K562 (cell line): ENCODE data around the gene RAB2B. TPM values are rescaled to one million over a fixed set of nuclear protein-coding genes. Genes with fewer than 3 reads are reported as not detected.

Source experiments
- ESRRA ChIP-seq: fragments of 450-650 bp; IDR thresholded peaks from 2 replicates; pipeline ENCODE4 v1.6.1; 2014; ENCODE audit warnings: low read depth, mild to moderate bottlenecking, moderate library complexity, borderline replicate concordance
- HDAC8 ChIP-seq: fragments of 450-650 bp; IDR thresholded peaks from 2 replicates; pipeline ENCODE4 v1.6.1; 2016; ENCODE audit warnings: mild to moderate bottlenecking, missing genetic modification characterization, moderate library complexity, missing compliant biosample characterization
- HES1 ChIP-seq: fragments of 450-650 bp; IDR thresholded peaks from 2 replicates; pipeline ENCODE4 v1.6.1; 2016; ENCODE audit warnings: low read depth, mild to moderate bottlenecking, moderate library complexity
- HOXB6 ChIP-seq: fragments of 250-450 bp; sonication (Bioruptor Pico); IDR thresholded peaks from 2 replicates; pipeline ENCODE4 v1.5.1; 2022; ENCODE audit warnings: mild to moderate bottlenecking, borderline replicate concordance
- KAT2B ChIP-seq: IDR thresholded peaks from one replicate; pipeline ENCODE4 v1.6.1; 2012; ENCODE audit warnings: low read depth, mild to moderate bottlenecking, control low read depth, inconsistent platforms, low read length, moderate library complexity
- MTA2 ChIP-seq: fragments of 450-650 bp; IDR thresholded peaks from 2 replicates; pipeline ENCODE4 v1.6.1; 2016; ENCODE audit warnings: low read depth
- NCOA1 ChIP-seq: fragments of 450-650 bp; IDR thresholded peaks from 2 replicates; pipeline ENCODE4 v1.6.1; 2016; ENCODE audit warnings: low read depth
- NFE2L1 ChIP-seq: fragments of 450-650 bp; IDR thresholded peaks from 2 replicates; pipeline ENCODE4 v1.6.1; 2016; ENCODE audit warnings: missing genetic modification characterization, low read depth, mild to moderate bottlenecking, missing compliant biosample characterization, moderate library complexity, borderline replicate concordance
- NRF1 ChIP-seq, 2 experiments: fragments of 450-650 bp; IDR thresholded peaks in 1 of 2; conservative IDR thresholded peaks in 1 of 2; 2 replicates each; pipeline ENCODE4 v1.6.1; 2014; ENCODE audit warnings: mild to moderate bottlenecking in 2 of 2
- PHF8 ChIP-seq: fragments of 200-600 bp; sonication (generic); IDR thresholded peaks from 2 replicates; pipeline ENCODE4 v1.6.1; 2012; ENCODE audit warnings: mixed run types, mild to moderate bottlenecking, inconsistent platforms, low read length, moderate library complexity, borderline replicate concordance
- POLR2AphosphoS5 ChIP-seq: IDR thresholded peaks from 2 replicates; pipeline ENCODE4 v1.6.1; 2011; ENCODE audit warnings: mild to moderate bottlenecking, low read depth, low read length, moderate library complexity; ENCODE audit not compliant: control insufficient read depth, insufficient read depth
- PREB ChIP-seq: sonication (generic); formaldehyde crosslinking; IDR thresholded peaks from 2 replicates; pipeline ENCODE4 v1.8.1; 2023; ENCODE audit warnings: mild to moderate bottlenecking, missing genetic modification reagents
- PRMT5 ChIP-seq: sonication (generic); formaldehyde crosslinking; IDR thresholded peaks from 2 replicates; pipeline ENCODE4 v1.5.0; 2020; ENCODE audit warnings: missing genetic modification reagents
- PRPF4 ChIP-seq: fragments of 200-400 bp; formaldehyde crosslinking; IDR thresholded peaks from one replicate; pipeline ENCODE4 v1.6.1; 2017; ENCODE audit warnings: low read length, low read depth, mild to moderate bottlenecking; ENCODE audit not compliant: insufficient read depth, poor library complexity, severe bottlenecking
- RB1 ChIP-seq: fragments of 450-650 bp; IDR thresholded peaks from 2 replicates; pipeline ENCODE4 v1.6.1; 2017; ENCODE audit warnings: low read depth, mild to moderate bottlenecking
- RFX7 ChIP-seq: fragments of 250-450 bp; sonication (Bioruptor Pico); IDR thresholded peaks from 2 replicates; pipeline ENCODE4 v1.5.1; 2021; ENCODE audit warnings: mild to moderate bottlenecking
- SP2 ChIP-seq: IDR thresholded peaks from 2 replicates; pipeline ENCODE4 v1.6.1; 2011; ENCODE audit warnings: mild to moderate bottlenecking, low read depth, low read length, moderate library complexity; ENCODE audit not compliant: poor library complexity, severe bottlenecking; ENCODE audit errors: extremely low read depth
- SUPT5H ChIP-seq: fragments of 450-650 bp; IDR thresholded peaks from 2 replicates; pipeline ENCODE4 v1.6.1; 2016
- TGIF2 ChIP-seq: sonication (generic); formaldehyde crosslinking; IDR thresholded peaks from 2 replicates; pipeline ENCODE4 v1.8.1; 2022; ENCODE audit warnings: mild to moderate bottlenecking, missing genetic modification reagents, moderate library complexity
- ZFP1 ChIP-seq: fragments of 450-650 bp; formaldehyde crosslinking; IDR thresholded peaks from 2 replicates; pipeline ENCODE4 v1.4.0; 2020; ENCODE audit warnings: mild to moderate bottlenecking, mixed read lengths
- ZNF263 ChIP-seq: sonication (generic); formaldehyde crosslinking; IDR thresholded peaks from 2 replicates; pipeline ENCODE4 v1.8.0; 2022; ENCODE audit warnings: mild to moderate bottlenecking, missing genetic modification reagents, borderline replicate concordance
- ZNF316 ChIP-seq: fragments of 450-650 bp; IDR thresholded peaks from 2 replicates; pipeline ENCODE4 v1.6.1; 2016
- polyA plus RNA-seq, 8 experiments: library from polyadenylated mRNA; depleted of rRNA in 4 of 8; stranded (reverse) in 5 of 8; unstranded in 3 of 8; fragments of >200 nt; fragmentation: Nextera tagmentation in 2 of 8; fragmentation: Illumina TruSeq in 1 of 8; extraction: Ambion mirVana in 2 of 8; extraction: Trizol in 1 of 8; gene quantifications; 2 replicates each; pipeline versions ENCODE4 v1.2.1 to v1.2.3, GENCODE V29; 2011 to 2014; ENCODE audit warnings: inconsistent platforms in 1 of 8, missing spikeins in 1 of 8
- total RNA-seq, 7 experiments: library from RNA; depleted of rRNA in 6 of 7; stranded (reverse); fragments of >200 nt in 6 of 7; fragmentation: Illumina TruSeq in 2 of 7; extraction: Trizol in 2 of 7; gene quantifications; 2 replicates each; pipeline versions ENCODE4 v1.2.1 to v1.2.3, GENCODE V29; 2011 to 2021; ENCODE audit warnings: low replicate concordance in 1 of 7
- TF ChIP-seq, protein P1 (sequence below): fragments of 250-450 bp; sonication (Bioruptor Pico); IDR thresholded peaks from 2 replicates; pipeline ENCODE4 v1.5.0; 2020; ENCODE audit warnings: mild to moderate bottlenecking, borderline replicate concordance
- TF ChIP-seq, protein P2 (sequence below): fragments of 200-800 bp; sonication (Bioruptor generic); IDR thresholded peaks from 2 replicates; pipeline ENCODE4 v1.6.1; 2017; ENCODE audit warnings: missing genetic modification characterization, missing compliant biosample characterization

Gene RAB2B
- total and polyA plus RNA-seq, 9 of the 15 experiments (the other 6 are each of a cell fraction or from before 2014, with no cell fraction given), result 4.6 to 19.8 (median 9.8) TPM

- TF ChIP-seq NRF1 (conservative IDR thresholded peaks at IDR 0.05 in 1 of 2, IDR thresholded peaks at IDR 0.05 in 1 of 2), result 0 out of 4 replicates have a peak, but pooled peaks of 1 of the 2 experiments have one; percentile 26
- TF ChIP-seq, protein P1, sequence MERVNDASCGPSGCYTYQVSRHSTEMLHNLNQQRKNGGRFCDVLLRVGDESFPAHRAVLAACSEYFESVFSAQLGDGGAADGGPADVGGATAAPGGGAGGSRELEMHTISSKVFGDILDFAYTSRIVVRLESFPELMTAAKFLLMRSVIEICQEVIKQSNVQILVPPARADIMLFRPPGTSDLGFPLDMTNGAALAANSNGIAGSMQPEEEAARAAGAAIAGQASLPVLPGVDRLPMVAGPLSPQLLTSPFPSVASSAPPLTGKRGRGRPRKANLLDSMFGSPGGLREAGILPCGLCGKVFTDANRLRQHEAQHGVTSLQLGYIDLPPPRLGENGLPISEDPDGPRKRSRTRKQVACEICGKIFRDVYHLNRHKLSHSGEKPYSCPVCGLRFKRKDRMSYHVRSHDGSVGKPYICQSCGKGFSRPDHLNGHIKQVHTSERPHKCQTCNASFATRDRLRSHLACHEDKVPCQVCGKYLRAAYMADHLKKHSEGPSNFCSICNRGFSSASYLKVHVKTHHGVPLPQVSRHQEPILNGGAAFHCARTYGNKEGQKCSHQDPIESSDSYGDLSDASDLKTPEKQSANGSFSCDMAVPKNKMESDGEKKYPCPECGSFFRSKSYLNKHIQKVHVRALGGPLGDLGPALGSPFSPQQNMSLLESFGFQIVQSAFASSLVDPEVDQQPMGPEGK (CRISPR knock-in tag), result no peak
- TF ChIP-seq SUPT5H, result peak; percentile 90
- TF ChIP-seq MTA2, result no peak
- no peak for TF ChIP-seq ZNF263 (CRISPR knock-in tag)
- TF ChIP-seq RB1, result no peak
- TF ChIP-seq HOXB6 (CRISPR knock-in tag), result no peak
- TF ChIP-seq PREB (CRISPR knock-in tag), result no peak
- TF ChIP-seq HDAC8 (tag), result no peak
- TF ChIP-seq NCOA1, result no peak
- no peak for TF ChIP-seq HES1
- no peak for TF ChIP-seq RFX7 (CRISPR knock-in tag)
- TF ChIP-seq PHF8, result peak; percentile 76; the same call in 1 of the 2 replicates
- peak; percentile 82 for TF ChIP-seq POLR2AphosphoS5
- no peak for TF ChIP-seq ZNF316
- TF ChIP-seq TGIF2 (CRISPR knock-in tag), result no peak
- TF ChIP-seq PRMT5 (CRISPR knock-in tag), result no peak
- peak; percentile 75 for TF ChIP-seq SP2
- TF ChIP-seq PRPF4, result no peak
- TF ChIP-seq ZFP1 (CRISPR knock-in tag), result no peak
- TF ChIP-seq KAT2B, result no peak
- TF ChIP-seq, protein P2, sequence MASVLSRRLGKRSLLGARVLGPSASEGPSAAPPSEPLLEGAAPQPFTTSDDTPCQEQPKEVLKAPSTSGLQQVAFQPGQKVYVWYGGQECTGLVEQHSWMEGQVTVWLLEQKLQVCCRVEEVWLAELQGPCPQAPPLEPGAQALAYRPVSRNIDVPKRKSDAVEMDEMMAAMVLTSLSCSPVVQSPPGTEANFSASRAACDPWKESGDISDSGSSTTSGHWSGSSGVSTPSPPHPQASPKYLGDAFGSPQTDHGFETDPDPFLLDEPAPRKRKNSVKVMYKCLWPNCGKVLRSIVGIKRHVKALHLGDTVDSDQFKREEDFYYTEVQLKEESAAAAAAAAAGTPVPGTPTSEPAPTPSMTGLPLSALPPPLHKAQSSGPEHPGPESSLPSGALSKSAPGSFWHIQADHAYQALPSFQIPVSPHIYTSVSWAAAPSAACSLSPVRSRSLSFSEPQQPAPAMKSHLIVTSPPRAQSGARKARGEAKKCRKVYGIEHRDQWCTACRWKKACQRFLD (CRISPR knock-in tag), result no peak
- TF ChIP-seq NFE2L1 (tag), result no peak
- peak; percentile 19; the same call in 1 of the 2 replicates for TF ChIP-seq ESRRA
Observed at GRCh38 chr14:21476925-21477681, at the start of gene RAB2B, which contains the start of gene TOX4 (continued).
